Measurements from ENCODE around the gene EHD1. TPM values are rescaled to one million over a fixed set of nuclear protein-coding genes. Genes with fewer than 3 reads are reported as not detected.

The EHD1 gene
- total RNA-seq, 2 donors from 2014 or later = 39.7 to 43.8 TPM

DNA sequence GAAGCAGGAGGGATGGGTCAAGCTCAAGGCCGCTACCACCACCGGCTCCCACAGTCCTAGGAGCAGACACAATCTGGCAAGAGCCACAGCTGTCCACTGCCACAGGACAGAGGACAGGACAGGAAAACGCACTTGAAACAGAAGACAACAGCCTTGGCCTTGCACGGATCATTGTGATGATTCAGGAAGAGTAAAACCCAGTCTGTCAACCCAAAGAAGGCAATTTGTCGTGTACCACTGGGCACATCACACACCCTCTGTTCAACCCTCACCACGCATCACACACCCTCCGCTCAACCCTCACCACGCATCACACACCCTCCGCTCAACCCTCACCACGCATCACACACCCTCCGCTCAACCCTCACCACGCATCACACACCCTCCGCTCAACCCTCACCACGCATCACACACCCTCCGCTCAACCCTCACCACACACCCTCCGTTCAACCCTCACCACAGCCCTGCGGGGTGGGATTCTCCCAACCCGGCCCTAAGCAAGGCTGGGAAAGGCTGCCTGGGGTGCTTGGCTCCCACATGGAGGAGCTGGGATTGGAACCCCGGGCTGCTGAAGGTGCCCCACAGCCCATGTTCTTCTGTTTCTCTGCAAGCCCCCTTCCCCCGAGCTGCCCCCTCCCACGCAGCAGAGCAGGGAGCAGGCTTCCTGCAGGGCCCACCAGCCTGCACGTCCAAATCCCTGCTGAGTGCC lies 22.7 kb downstream of the EHD1 start:
- H3K36me3 Mint-ChIP-seq (ENCODE audit: low read depth) = peaks cover 17% of the 10 kb centered on the region
- Histone ChIP-seq H3K4me1 (ENCODE audit: control insufficient read depth, insufficient read depth, low read length) (no peaks in the 10 kb centered on the region), H3K27ac (ENCODE audit: low read depth, low read length) (no peak overlapping the region), H3K9ac (ENCODE audit: extremely low read depth, low read length, poor library complexity, severe bottlenecking) (no peak overlapping the region), H3K36me3 (ENCODE audit: control insufficient read depth, insufficient read depth, low read length) (peaks cover 28% of the 10 kb centered on the region), H3K9me3 (ENCODE audit: control insufficient read depth, low read length) (no peaks in the 10 kb centered on the region), H3K4me3 (ENCODE audit: low read length) (no peak overlapping the region), H3K27me3 (ENCODE audit: control insufficient read depth, insufficient read depth, low read length, poor library complexity, severe bottlenecking) (no peaks in the 10 kb centered on the region)
- H3K9me3 Mint-ChIP-seq = no peaks in the 10 kb centered on the region
- H3K27me3 Mint-ChIP-seq (ENCODE audit: insufficient read depth) = no peaks in the 10 kb centered on the region
- 93 to 96% methylated on average over 8 to 19 of the region's 22 CpGs for WGBS, 2 experiments (ENCODE audit: insufficient coverage in 1 of 2, insufficient read length in 1 of 2)
- DNase-seq = no peak
- H3K4me3 Mint-ChIP-seq = no peak overlapping the region
- TF ChIP-seq, protein P1, sequence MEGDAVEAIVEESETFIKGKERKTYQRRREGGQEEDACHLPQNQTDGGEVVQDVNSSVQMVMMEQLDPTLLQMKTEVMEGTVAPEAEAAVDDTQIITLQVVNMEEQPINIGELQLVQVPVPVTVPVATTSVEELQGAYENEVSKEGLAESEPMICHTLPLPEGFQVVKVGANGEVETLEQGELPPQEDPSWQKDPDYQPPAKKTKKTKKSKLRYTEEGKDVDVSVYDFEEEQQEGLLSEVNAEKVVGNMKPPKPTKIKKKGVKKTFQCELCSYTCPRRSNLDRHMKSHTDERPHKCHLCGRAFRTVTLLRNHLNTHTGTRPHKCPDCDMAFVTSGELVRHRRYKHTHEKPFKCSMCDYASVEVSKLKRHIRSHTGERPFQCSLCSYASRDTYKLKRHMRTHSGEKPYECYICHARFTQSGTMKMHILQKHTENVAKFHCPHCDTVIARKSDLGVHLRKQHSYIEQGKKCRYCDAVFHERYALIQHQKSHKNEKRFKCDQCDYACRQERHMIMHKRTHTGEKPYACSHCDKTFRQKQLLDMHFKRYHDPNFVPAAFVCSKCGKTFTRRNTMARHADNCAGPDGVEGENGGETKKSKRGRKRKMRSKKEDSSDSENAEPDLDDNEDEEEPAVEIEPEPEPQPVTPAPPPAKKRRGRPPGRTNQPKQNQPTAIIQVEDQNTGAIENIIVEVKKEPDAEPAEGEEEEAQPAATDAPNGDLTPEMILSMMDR (conservative IDR thresholded peaks at IDR 0.05) = no peak
- no peak overlapping the region for H3K27ac Mint-ChIP-seq
- H3K4me1 Mint-ChIP-seq = peaks cover 10% of the 10 kb centered on the region

DNA sequence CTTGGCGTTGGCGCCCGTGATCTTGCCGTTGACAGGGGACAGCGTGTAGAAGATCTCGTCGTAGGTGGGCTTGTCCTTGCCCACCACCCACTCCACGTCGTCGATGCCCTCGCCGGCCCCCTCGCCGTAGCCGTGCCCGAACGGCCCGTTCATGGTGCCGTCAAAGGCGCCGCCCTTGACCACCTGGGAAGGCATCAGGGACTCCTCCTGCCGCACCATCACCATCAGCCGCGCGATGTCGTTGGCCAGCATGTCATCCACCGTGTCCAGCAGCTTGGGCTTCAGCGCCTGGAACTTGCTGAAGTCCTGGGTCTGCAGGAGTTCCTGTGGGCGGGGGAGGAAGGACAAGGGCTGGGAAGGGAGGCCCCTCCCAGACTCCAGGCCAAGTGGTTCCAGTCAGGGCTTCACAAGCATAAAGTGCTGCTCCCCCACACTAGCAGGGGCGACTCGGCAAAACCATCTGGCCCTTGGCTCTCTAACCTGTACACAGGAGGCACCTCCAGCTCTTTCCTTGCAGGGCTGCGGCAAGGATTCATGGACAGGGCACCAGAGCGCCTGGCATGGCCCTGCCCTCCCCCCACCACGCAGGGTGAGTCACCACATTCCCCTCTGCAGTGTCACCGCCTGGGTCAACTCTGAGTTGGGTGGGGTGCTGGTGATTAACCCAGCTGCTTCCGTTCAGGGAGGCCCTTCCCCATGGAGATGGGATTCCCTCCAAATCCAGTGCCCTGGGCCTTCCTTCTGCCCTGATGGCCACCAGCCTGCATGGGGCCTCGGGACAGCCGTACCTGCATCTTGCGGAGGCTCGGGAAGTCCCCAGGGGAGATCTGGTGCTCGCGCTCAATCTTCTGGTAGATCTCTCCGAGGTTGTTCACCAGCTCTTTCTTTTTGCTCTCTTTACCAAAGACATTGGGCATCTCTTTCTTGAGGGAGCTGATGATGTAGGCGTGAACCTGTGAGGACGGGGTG lies 23.6 kb downstream of the EHD1 start:
- H3K4me1 Mint-ChIP-seq = peaks cover 10% of the 10 kb centered on the region
- H3K9me3 ChIP-seq (ENCODE audit: control insufficient read depth, low read length) = no peaks in the 10 kb centered on the region
- peak overlapping the region; percentile 61 for H3K27ac Mint-ChIP-seq
- TF ChIP-seq, protein P1 (conservative IDR thresholded peaks at IDR 0.05) = no peak
- H3K27me3 ChIP-seq (ENCODE audit: control insufficient read depth, insufficient read depth, low read length, poor library complexity, severe bottlenecking) = no peaks in the 10 kb centered on the region
- no peaks in the 10 kb centered on the region for H3K9me3 Mint-ChIP-seq
- peaks cover 13% of the 10 kb centered on the region for H3K36me3 Mint-ChIP-seq (ENCODE audit: low read depth)
- peak; percentile 79 for DNase-seq
- H3K27me3 Mint-ChIP-seq (ENCODE audit: insufficient read depth) = no peaks in the 10 kb centered on the region
- 90 to 92% methylated on average over 17 to 45 of the region's 45 CpGs for WGBS, 2 experiments (ENCODE audit: insufficient coverage in 1 of 2, insufficient read length in 1 of 2)
- H3K36me3 ChIP-seq (ENCODE audit: control insufficient read depth, insufficient read depth, low read length) = peaks cover 26% of the 10 kb centered on the region
- H3K9ac ChIP-seq (ENCODE audit: extremely low read depth, low read length, poor library complexity, severe bottlenecking) = no peak overlapping the region
- H3K4me1 ChIP-seq (ENCODE audit: control insufficient read depth, insufficient read depth, low read length) = no peaks in the 10 kb centered on the region
- no peak overlapping the region for H3K4me3 ChIP-seq (ENCODE audit: low read length)
- H3K4me3 Mint-ChIP-seq = no peak overlapping the region
- H3K27ac ChIP-seq (ENCODE audit: low read depth, low read length) = no peak overlapping the region

DNA sequence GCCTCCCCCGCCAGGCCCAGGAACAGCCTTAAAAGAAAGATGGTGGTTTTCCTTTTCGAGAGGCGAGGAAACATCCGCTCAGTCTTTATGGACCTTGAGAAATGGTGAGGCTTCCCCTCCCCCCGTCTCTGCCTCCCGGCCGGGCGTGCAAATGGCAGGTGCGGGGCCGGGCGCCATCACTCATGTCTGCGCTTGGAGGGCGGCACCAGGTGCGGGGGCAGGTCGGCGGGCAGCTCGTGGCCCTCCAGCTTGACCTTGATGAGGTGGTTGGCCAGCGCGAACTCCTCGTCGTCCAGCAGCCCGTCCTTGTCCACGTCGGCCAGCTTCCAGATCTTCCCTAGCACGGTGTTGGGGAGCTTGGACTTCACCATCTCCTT lies 24.3 kb downstream of the EHD1 start:
- 96 to 97% methylated on average over 21 to 25 of the region's 25 CpGs for WGBS, 2 experiments (ENCODE audit: insufficient coverage in 1 of 2, insufficient read length in 1 of 2)
- Histone ChIP-seq H3K36me3 (ENCODE audit: control insufficient read depth, insufficient read depth, low read length) (peaks cover 19% of the 10 kb centered on the region), H3K27me3 (ENCODE audit: control insufficient read depth, insufficient read depth, low read length, poor library complexity, severe bottlenecking) (no peaks in the 10 kb centered on the region), H3K4me1 (ENCODE audit: control insufficient read depth, insufficient read depth, low read length) (no peaks in the 10 kb centered on the region), H3K9ac (ENCODE audit: extremely low read depth, low read length, poor library complexity, severe bottlenecking) (no peak overlapping the region), H3K9me3 (ENCODE audit: control insufficient read depth, low read length) (no peaks in the 10 kb centered on the region), H3K27ac (ENCODE audit: low read depth, low read length) (no peak overlapping the region), H3K4me3 (ENCODE audit: low read length) (no peak overlapping the region)
- H3K4me1 Mint-ChIP-seq = peaks cover 10% of the 10 kb centered on the region
- H3K27ac Mint-ChIP-seq = peak overlapping the region; percentile 61
- no peaks in the 10 kb centered on the region for H3K9me3 Mint-ChIP-seq
- no peak for DNase-seq
- H3K36me3 Mint-ChIP-seq (ENCODE audit: low read depth) = peaks cover 11% of the 10 kb centered on the region
- H3K4me3 Mint-ChIP-seq = no peak overlapping the region
- H3K27me3 Mint-ChIP-seq (ENCODE audit: insufficient read depth) = no peaks in the 10 kb centered on the region
- TF ChIP-seq, protein P1 (conservative IDR thresholded peaks at IDR 0.05) = no peak
